ENCODE results near the gene ELOVL7. TPM values are rescaled to one million over a fixed set of nuclear protein-coding genes. Genes with fewer than 3 reads are reported as not detected.

ELOVL7 gene
- total and polyA plus RNA-seq, 2 of the 4 experiments (the other 2 are of a cell fraction) = 0.18 TPM; not detected in 1

- POLR2A ChIA-PET (ENCODE audit: unreplicated experiment) = no interaction called here
- H2AK5ac ChIP-seq (ENCODE audit: low read depth, low read length) = no peak overlapping the region
- H4K91ac ChIP-seq (ENCODE audit: insufficient read depth, low read depth, low read length) = no peak overlapping the region
- TF ChIP-seq, protein P1, sequence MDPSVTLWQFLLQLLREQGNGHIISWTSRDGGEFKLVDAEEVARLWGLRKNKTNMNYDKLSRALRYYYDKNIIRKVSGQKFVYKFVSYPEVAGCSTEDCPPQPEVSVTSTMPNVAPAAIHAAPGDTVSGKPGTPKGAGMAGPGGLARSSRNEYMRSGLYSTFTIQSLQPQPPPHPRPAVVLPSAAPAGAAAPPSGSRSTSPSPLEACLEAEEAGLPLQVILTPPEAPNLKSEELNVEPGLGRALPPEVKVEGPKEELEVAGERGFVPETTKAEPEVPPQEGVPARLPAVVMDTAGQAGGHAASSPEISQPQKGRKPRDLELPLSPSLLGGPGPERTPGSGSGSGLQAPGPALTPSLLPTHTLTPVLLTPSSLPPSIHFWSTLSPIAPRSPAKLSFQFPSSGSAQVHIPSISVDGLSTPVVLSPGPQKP (IDR thresholded peaks at IDR 0.05; ENCODE audit: borderline replicate concordance, low read depth, low read length) = no peak
- TF ChIP-seq USF2 (IDR thresholded peaks at IDR 0.05; ENCODE audit: low read depth, low read length) (no peak), CHD1 (IDR thresholded peaks at IDR 0.05; ENCODE audit: low read depth, low read length) (no peak), FOS (IDR thresholded peaks at IDR 0.05; ENCODE audit: low read depth, low read length) (no peak), RCOR1 (IDR thresholded peaks at IDR 0.05; ENCODE audit: insufficient replicate concordance, low read length) (no peak), POLR2A (IDR thresholded peaks at IDR 0.05; ENCODE audit: low read depth, low read length) (no peak), RFX5 (IDR thresholded peaks at IDR 0.05; ENCODE audit: low read depth, low read length) (no peak), RAD21 (IDR thresholded peaks at IDR 0.05; ENCODE audit: low read length) (no peak), CTCF (conservative IDR thresholded peaks at IDR 0.05; ENCODE audit: low read depth, low read length) (no peak; the same call in 1 of the 2 replicates), MAZ (IDR thresholded peaks at IDR 0.05; ENCODE audit: borderline replicate concordance, low read depth, low read length) (no peak), CEBPB (IDR thresholded peaks at IDR 0.05; ENCODE audit: low read depth, low read length) (no peak), SMC3 (IDR thresholded peaks at IDR 0.05; ENCODE audit: low read depth, low read length) (no peak), MXI1 (IDR thresholded peaks at IDR 0.05; ENCODE audit: borderline replicate concordance, low read depth, low read length) (no peak), NFE2L2 (IDR thresholded peaks at IDR 0.05; ENCODE audit: low read depth, low read length) (no peak), MAFK (IDR thresholded peaks at IDR 0.05; ENCODE audit: low read depth, low read length) (no peak), BHLHE40 (IDR thresholded peaks at IDR 0.05; ENCODE audit: low read depth, low read length) (no peak)
- H3K9me3 ChIP-seq (ENCODE audit: control insufficient read depth, insufficient read depth, low read length) = no peaks in the 10 kb centered on the region
- H3K4me3 ChIP-seq (ENCODE audit: insufficient read depth, low read depth, low read length) = no peak overlapping the region
- in situ Hi-C loops (cut with MboI; ENCODE audit: low sequenced_read_pairs) (no loop called here), intact Hi-C loops (cut with micrococcal nuclease) (no loop called here), dilution Hi-C loops (cut with HindIII; ENCODE audit: low sequenced_read_pairs, unreplicated experiment) (no loop called here)
- H2AFZ ChIP-seq (replicated peaks; ENCODE audit: low read length, poor library complexity) = no peak overlapping the region
- no peak overlapping the region for H2AK9ac ChIP-seq (replicated peaks; ENCODE audit: low read depth, low read length, poor library complexity)
- no peak overlapping the region for H3K27ac ChIP-seq (ENCODE audit: insufficient read depth, low read length)
- no peak overlapping the region for H3K23ac ChIP-seq (ENCODE audit: low read depth, low read length)
- H3K27me3 ChIP-seq (ENCODE audit: control insufficient read depth, insufficient read depth, low read length) = no peaks in the 10 kb centered on the region
- no peaks in the 10 kb centered on the region for H3K36me3 ChIP-seq (ENCODE audit: control insufficient read depth, insufficient read depth, low read length)
- H3K9me1 ChIP-seq (ENCODE audit: insufficient read depth, low read length) = no peaks in the 10 kb centered on the region
- no peak overlapping the region for H3K9ac ChIP-seq (ENCODE audit: low read depth, low read length)
- H3K14ac ChIP-seq (replicated peaks; ENCODE audit: low read depth, low read length) = no peak overlapping the region
- H2BK120ac ChIP-seq (ENCODE audit: low read depth, low read length) = no peak overlapping the region
- H2BK5ac ChIP-seq (ENCODE audit: low read depth, low read length, poor library complexity, severe bottlenecking) = no peak overlapping the region
- H3K4me1 ChIP-seq (ENCODE audit: control insufficient read depth, insufficient read depth, low read length) = no peaks in the 10 kb centered on the region
- H2BK20ac ChIP-seq (ENCODE audit: low read depth, low read length) = no peak overlapping the region
- no peak for DNase-seq
- H3K79me1 ChIP-seq (ENCODE audit: low read depth in 1 of 2, low read length in 2 of 2) = no peaks in the 10 kb centered on the region
- H3K4ac ChIP-seq (ENCODE audit: low read depth, low read length) = no peak overlapping the region
- no peak overlapping the region for H3K4me2 ChIP-seq (ENCODE audit: low read depth, low read length)
- H3K56ac ChIP-seq (ENCODE audit: extremely low read depth, insufficient read depth, low read length) = no peak overlapping the region
- no TSS peak for BruUV-seq (replicated peaks)
- H2BK15ac ChIP-seq (ENCODE audit: low read depth, low read length) = no peak overlapping the region
- H3K18ac ChIP-seq (ENCODE audit: low read depth, low read length) = no peak overlapping the region
- no peaks in the 10 kb centered on the region for H4K20me1 ChIP-seq (ENCODE audit: insufficient read depth, low read length)
- no peak overlapping the region for H4K8ac ChIP-seq (ENCODE audit: low read depth in 2 of 2, low read length in 2 of 2)
- CTCF ChIA-PET = no interaction called here
- ATAC-seq (ENCODE audit: low read depth) = no peak
- no peak overlapping the region for H4K5ac ChIP-seq (ENCODE audit: low read depth, low read length)
Observed at GRCh38 chr5:60883229-60883628, 39.2 kb upstream of the ELOVL7 start.

All from IMR-90 (cell line).